Measurements from ENCODE around the gene TGFBR3L. TPM values are rescaled to one million over a fixed set of nuclear protein-coding genes. Genes with fewer than 3 reads are reported as not detected.

Gene TGFBR3L
- total RNA-seq, 1 experiment from 2014 or later = 12.5 TPM

GRCh38 chr19:7916955-7917266 lies 2.3 kb downstream of the TGFBR3L start:
- TF ChIP-seq CTCF (IDR thresholded peaks at IDR 0.05) (no peak), POLR2AphosphoS5 (IDR thresholded peaks at IDR 0.05; ENCODE audit: low read depth, low read length) (no peak), TCF7L2 (IDR thresholded peaks at IDR 0.05; ENCODE audit: low read depth, low read length) (no peak), SIN3A (IDR thresholded peaks at IDR 0.05; ENCODE audit: borderline replicate concordance, insufficient read depth, low read depth, low read length) (no peak), REST (IDR thresholded peaks at IDR 0.05; ENCODE audit: insufficient read depth in 1 of 2, low read depth in 2 of 2, low read length in 1 of 2) (no peak)
- Histone ChIP-seq H3K27me3 (ENCODE audit: control insufficient read depth, insufficient read depth, low read length) (no peaks in the 10 kb centered on the region), H3K27ac (ENCODE audit: low read length) (peak overlapping the region; percentile 66), H3K4me1 (ENCODE audit: control insufficient read depth, insufficient read depth, low read length) (peaks cover 13% of the 10 kb centered on the region), H3K4me3 (ENCODE audit: low read depth in 2 of 2, low read length in 2 of 2) (peak overlapping the region; percentile 61 to 62), H3K36me3 (ENCODE audit: control insufficient read depth, insufficient read depth, low read length) (no peaks in the 10 kb centered on the region; the same call in 1 of the 2 replicates), H3K9me3 (ENCODE audit: control insufficient read depth, insufficient read depth, low read depth, low read length) (no peaks in the 10 kb centered on the region)
- ChIA-PET CTCF (no interaction called here), POLR2A (interaction anchor here (1.3 kb wide), 1 partner anchor 27 kb away, joined by 4 read pairs; the partner anchor contains the start of gene TIMM44)
- intact Hi-C loops (cut with micrococcal nuclease; ENCODE audit: unreplicated experiment) = no loop called here
- in situ Hi-C loops (cut with HindIII; ENCODE audit: low pct_unique_long_range_greater_than_20kb, low sequenced_read_pairs) = no loop called here
- ATAC-seq (no peak), DNase-seq (ENCODE audit: low read depth, low spot score) (no peak)
- BruUV-seq (replicated peaks) = no TSS peak

DNA sequence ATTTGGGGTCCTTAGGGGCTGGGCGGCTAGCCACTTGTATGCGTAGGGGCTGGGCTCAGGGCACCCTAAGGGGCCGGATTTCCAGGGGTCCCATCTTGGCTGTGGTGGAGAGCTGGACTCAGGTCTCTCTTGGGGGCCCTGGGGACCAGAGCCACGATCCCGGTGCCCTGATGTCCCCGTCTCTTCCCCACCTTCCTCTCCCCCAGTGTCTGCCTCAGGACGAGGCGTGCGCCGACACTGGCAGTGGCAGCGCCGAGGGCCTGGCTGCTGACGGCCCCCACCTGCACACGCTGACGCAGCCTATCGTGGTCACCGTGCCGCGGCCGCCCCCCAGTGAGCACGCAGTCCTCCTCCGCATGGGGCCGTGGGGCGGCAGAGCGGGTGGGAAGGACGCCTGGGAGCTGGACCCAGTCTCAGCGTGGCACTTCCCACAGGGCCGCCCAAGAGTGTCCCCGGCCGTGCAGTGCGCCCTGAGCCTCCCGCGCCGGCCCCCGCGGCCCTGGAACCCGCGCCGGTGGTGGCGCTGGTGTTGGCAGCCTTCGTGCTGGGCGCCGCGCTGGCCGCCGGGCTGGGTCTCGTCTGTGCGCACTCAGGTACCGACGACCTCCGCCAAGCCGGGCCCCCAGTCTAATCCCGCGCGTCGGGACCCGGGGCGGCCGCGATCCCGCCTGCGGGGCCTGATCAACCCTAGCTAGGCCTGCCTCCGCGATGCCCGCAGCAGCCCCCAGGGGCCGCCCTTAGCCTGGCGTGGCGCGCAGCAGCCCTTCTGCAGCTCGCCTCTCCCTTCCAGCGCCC lies 2.8 kb downstream of the TGFBR3L start:
- Histone ChIP-seq H3K27ac (ENCODE audit: low read length) (peak overlapping the region; percentile 66), H3K9me3 (ENCODE audit: control insufficient read depth, insufficient read depth, low read depth, low read length) (no peaks in the 10 kb centered on the region), H3K4me3 (ENCODE audit: low read depth in 2 of 2, low read length in 2 of 2) (peak overlapping the region; percentile 61 to 62), H3K36me3 (ENCODE audit: control insufficient read depth, insufficient read depth, low read length) (no peaks in the 10 kb centered on the region; the same call in 1 of the 2 replicates), H3K4me1 (ENCODE audit: control insufficient read depth, insufficient read depth, low read length) (peaks cover 16% of the 10 kb centered on the region), H3K27me3 (ENCODE audit: control insufficient read depth, insufficient read depth, low read length) (no peaks in the 10 kb centered on the region)
- intact Hi-C loops (cut with micrococcal nuclease; ENCODE audit: unreplicated experiment) (no loop called here), in situ Hi-C loops (cut with HindIII; ENCODE audit: low pct_unique_long_range_greater_than_20kb, low sequenced_read_pairs) (no loop called here)
- ChIA-PET CTCF (no interaction called here), POLR2A (interaction anchor here (1.3 kb wide), 1 partner anchor 26 kb away, joined by 4 read pairs; the partner anchor contains the start of gene TIMM44)
- BruUV-seq (replicated peaks) = no TSS peak
- DNase-seq (ENCODE audit: low read depth, low spot score) = no peak
- peak; percentile 63 for ATAC-seq
- TF ChIP-seq CTCF (IDR thresholded peaks at IDR 0.05) (peak; percentile 88), SIN3A (IDR thresholded peaks at IDR 0.05; ENCODE audit: borderline replicate concordance, insufficient read depth, low read depth, low read length) (no peak; the same call in 1 of the 2 replicates), TCF7L2 (IDR thresholded peaks at IDR 0.05; ENCODE audit: low read depth, low read length) (0 out of 2 replicates have a peak, but pooled peaks have one; percentile 16), REST (IDR thresholded peaks at IDR 0.05; ENCODE audit: insufficient read depth in 1 of 2, low read depth in 2 of 2, low read length in 1 of 2) (no peak), POLR2AphosphoS5 (IDR thresholded peaks at IDR 0.05; ENCODE audit: low read depth, low read length) (no peak)

All from Panc1 (cell line).